Measurements from ENCODE around the gene ELMO1. TPM values are rescaled to one million over a fixed set of nuclear protein-coding genes. Genes with fewer than 3 reads are reported as not detected.

The ELMO1 gene
- total RNA-seq, 1 donor from 2014 or later: 112 TPM

- no peak overlapping the region for H3K27ac Mint-ChIP-seq
- intact Hi-C loops (cut with micrococcal nuclease): no loop called here
- no peaks in the 10 kb centered on the region for H3K9me3 Mint-ChIP-seq
- H3K4me3 Mint-ChIP-seq (ENCODE audit: low read depth): no peak overlapping the region
- no peaks in the 10 kb centered on the region for H3K36me3 Mint-ChIP-seq (ENCODE audit: low read depth)
- H3K27me3 Mint-ChIP-seq (ENCODE audit: low read depth): no peaks in the 10 kb centered on the region
- peaks cover 7% of the 10 kb centered on the region for H3K4me1 Mint-ChIP-seq (ENCODE audit: low read depth)
- DNase-seq (ENCODE audit: low spot score): no peak
These were observed 56.6 kb downstream of the ELMO1 start for GRCh38 chr7:37391791-37392672.

- intact Hi-C loops (cut with micrococcal nuclease): no loop called here
- Mint-ChIP-seq H3K4me1 (ENCODE audit: low read depth) (no peaks in the 10 kb centered on the region), H3K27ac (no peak overlapping the region), H3K27me3 (ENCODE audit: low read depth) (no peaks in the 10 kb centered on the region), H3K36me3 (ENCODE audit: low read depth) (no peaks in the 10 kb centered on the region), H3K9me3 (no peaks in the 10 kb centered on the region), H3K4me3 (ENCODE audit: low read depth) (no peak overlapping the region)
- no peak for DNase-seq (ENCODE audit: low spot score)
These were observed 58.5 kb downstream of the ELMO1 start for GRCh38 chr7:37390114-37390513.

GRCh38 chr7:37388811-37389210 lies 59.9 kb downstream of the ELMO1 start:
- Mint-ChIP-seq H3K27me3 (ENCODE audit: low read depth) (no peaks in the 10 kb centered on the region), H3K4me3 (ENCODE audit: low read depth) (no peak overlapping the region), H3K4me1 (ENCODE audit: low read depth) (no peaks in the 10 kb centered on the region), H3K27ac (no peak overlapping the region), H3K36me3 (ENCODE audit: low read depth) (no peaks in the 10 kb centered on the region), H3K9me3 (no peaks in the 10 kb centered on the region)
- no peak for DNase-seq (ENCODE audit: low spot score)
- intact Hi-C loops (cut with micrococcal nuclease): no loop called here

- Mint-ChIP-seq H3K36me3 (ENCODE audit: low read depth) (no peaks in the 10 kb centered on the region), H3K4me1 (ENCODE audit: low read depth) (peaks cover 6% of the 10 kb centered on the region), H3K27ac (no peak overlapping the region), H3K27me3 (ENCODE audit: low read depth) (no peaks in the 10 kb centered on the region), H3K9me3 (no peaks in the 10 kb centered on the region), H3K4me3 (ENCODE audit: low read depth) (no peak overlapping the region)
- DNase-seq (ENCODE audit: low spot score): no peak
- intact Hi-C loops (cut with micrococcal nuclease): no loop called here
These were observed 62.9 kb downstream of the ELMO1 start for GRCh38 chr7:37385787-37386186.

- Mint-ChIP-seq H3K4me3 (ENCODE audit: low read depth) (no peak overlapping the region), H3K4me1 (ENCODE audit: low read depth) (peaks cover 11% of the 10 kb centered on the region), H3K27ac (no peak overlapping the region), H3K27me3 (ENCODE audit: low read depth) (no peaks in the 10 kb centered on the region), H3K9me3 (peaks cover 7% of the 10 kb centered on the region), H3K36me3 (ENCODE audit: low read depth) (peaks cover 10% of the 10 kb centered on the region)
- intact Hi-C loops (cut with micrococcal nuclease): no loop called here
- DNase-seq (ENCODE audit: low spot score): no peak
These were observed 66.0 kb downstream of the ELMO1 start for GRCh38 chr7:37382546-37383088.

GRCh38 chr7:37380831-37381230 lies 67.8 kb downstream of the ELMO1 start:
- no peak for DNase-seq (ENCODE audit: low spot score)
- Mint-ChIP-seq H3K27ac (no peak overlapping the region), H3K9me3 (peaks cover 23% of the 10 kb centered on the region), H3K27me3 (ENCODE audit: low read depth) (no peaks in the 10 kb centered on the region), H3K4me3 (ENCODE audit: low read depth) (no peak overlapping the region), H3K36me3 (ENCODE audit: low read depth) (peaks cover 22% of the 10 kb centered on the region), H3K4me1 (ENCODE audit: low read depth) (peaks cover 27% of the 10 kb centered on the region)
- intact Hi-C loops (cut with micrococcal nuclease): no loop called here

- Mint-ChIP-seq H3K4me1 (ENCODE audit: low read depth) (peaks cover 29% of the 10 kb centered on the region), H3K27me3 (ENCODE audit: low read depth) (no peaks in the 10 kb centered on the region), H3K9me3 (peaks cover 23% of the 10 kb centered on the region), H3K27ac (no peak overlapping the region), H3K4me3 (ENCODE audit: low read depth) (no peak overlapping the region), H3K36me3 (ENCODE audit: low read depth) (peaks cover 26% of the 10 kb centered on the region)
- intact Hi-C loops (cut with micrococcal nuclease): no loop called here
- DNase-seq (ENCODE audit: low spot score): no peak
These were observed 69.0 kb downstream of the ELMO1 start for GRCh38 chr7:37379546-37380277.

GRCh38 chr7:37377231-37377630 lies 71.4 kb downstream of the ELMO1 start:
- intact Hi-C loops (cut with micrococcal nuclease): no loop called here
- H3K4me1 Mint-ChIP-seq (ENCODE audit: low read depth): peaks cover 23% of the 10 kb centered on the region
- H3K36me3 Mint-ChIP-seq (ENCODE audit: low read depth): peaks cover 30% of the 10 kb centered on the region
- no peaks in the 10 kb centered on the region for H3K27me3 Mint-ChIP-seq (ENCODE audit: low read depth)
- H3K4me3 Mint-ChIP-seq (ENCODE audit: low read depth): no peak overlapping the region
- DNase-seq (ENCODE audit: low spot score): no peak
- peaks cover 23% of the 10 kb centered on the region for H3K9me3 Mint-ChIP-seq
- H3K27ac Mint-ChIP-seq: no peak overlapping the region

GRCh38 chr7:37376386-37376785 lies 72.3 kb downstream of the ELMO1 start:
- H3K4me3 Mint-ChIP-seq (ENCODE audit: low read depth): no peak overlapping the region
- H3K4me1 Mint-ChIP-seq (ENCODE audit: low read depth): peaks cover 28% of the 10 kb centered on the region
- intact Hi-C loops (cut with micrococcal nuclease): no loop called here
- no peak for DNase-seq (ENCODE audit: low spot score)
- peaks cover 23% of the 10 kb centered on the region for H3K9me3 Mint-ChIP-seq
- peak overlapping the region; percentile 66 for H3K27ac Mint-ChIP-seq
- no peaks in the 10 kb centered on the region for H3K27me3 Mint-ChIP-seq (ENCODE audit: low read depth)
- H3K36me3 Mint-ChIP-seq (ENCODE audit: low read depth): peaks cover 30% of the 10 kb centered on the region

- H3K9me3 Mint-ChIP-seq: peaks cover 16% of the 10 kb centered on the region
- H3K27ac Mint-ChIP-seq: no peak overlapping the region
- peaks cover 20% of the 10 kb centered on the region for H3K36me3 Mint-ChIP-seq (ENCODE audit: low read depth)
- H3K4me3 Mint-ChIP-seq (ENCODE audit: low read depth): no peak overlapping the region
- peaks cover 17% of the 10 kb centered on the region for H3K27me3 Mint-ChIP-seq (ENCODE audit: low read depth)
- DNase-seq (ENCODE audit: low spot score): no peak
- intact Hi-C loops (cut with micrococcal nuclease): no loop called here
- H3K4me1 Mint-ChIP-seq (ENCODE audit: low read depth): peaks cover 30% of the 10 kb centered on the region
These were observed 75.9 kb downstream of the ELMO1 start for GRCh38 chr7:37372750-37373149.

- peaks cover 28% of the 10 kb centered on the region for H3K4me1 Mint-ChIP-seq (ENCODE audit: low read depth)
- peaks cover 12% of the 10 kb centered on the region for H3K9me3 Mint-ChIP-seq
- intact Hi-C loops (cut with micrococcal nuclease): no loop called here
- peaks cover 25% of the 10 kb centered on the region for H3K27me3 Mint-ChIP-seq (ENCODE audit: low read depth)
- no peak for DNase-seq (ENCODE audit: low spot score)
- H3K27ac Mint-ChIP-seq: no peak overlapping the region
- no peak overlapping the region for H3K4me3 Mint-ChIP-seq (ENCODE audit: low read depth)
- peaks cover 22% of the 10 kb centered on the region for H3K36me3 Mint-ChIP-seq (ENCODE audit: low read depth)
These were observed 76.9 kb downstream of the ELMO1 start for GRCh38 chr7:37371755-37372154.

- peaks cover 28% of the 10 kb centered on the region for H3K27me3 Mint-ChIP-seq (ENCODE audit: low read depth)
- peaks cover 35% of the 10 kb centered on the region for H3K4me1 Mint-ChIP-seq (ENCODE audit: low read depth)
- H3K4me3 Mint-ChIP-seq (ENCODE audit: low read depth): no peak overlapping the region
- H3K36me3 Mint-ChIP-seq (ENCODE audit: low read depth): peaks cover 11% of the 10 kb centered on the region
- intact Hi-C loops (cut with micrococcal nuclease): no loop called here
- no peak for DNase-seq (ENCODE audit: low spot score)
- no peak overlapping the region for H3K27ac Mint-ChIP-seq
- peaks cover 5% of the 10 kb centered on the region for H3K9me3 Mint-ChIP-seq
These were observed 78.8 kb downstream of the ELMO1 start for GRCh38 chr7:37369906-37370305.

GRCh38 chr7:37368540-37368939 lies 80.1 kb downstream of the ELMO1 start:
- peaks cover 5% of the 10 kb centered on the region for H3K9me3 Mint-ChIP-seq
- peaks cover 28% of the 10 kb centered on the region for H3K27me3 Mint-ChIP-seq (ENCODE audit: low read depth)
- intact Hi-C loops (cut with micrococcal nuclease): no loop called here
- no peak overlapping the region for H3K4me3 Mint-ChIP-seq (ENCODE audit: low read depth)
- peaks cover 48% of the 10 kb centered on the region for H3K4me1 Mint-ChIP-seq (ENCODE audit: low read depth)
- no peak overlapping the region for H3K27ac Mint-ChIP-seq
- peaks cover 13% of the 10 kb centered on the region for H3K36me3 Mint-ChIP-seq (ENCODE audit: low read depth)
- no peak for DNase-seq (ENCODE audit: low spot score)
